GM18505 (cell line): Measurements from ENCODE around the gene CEP76.

Experiments used
- ATAC-seq: cut with Tn5 transposase; IDR thresholded peaks from one replicate; pipeline ENCODE4 v1.9.1; 2021; ENCODE audit not compliant: unreplicated experiment
- POLR2A ChIP-seq: IDR thresholded peaks from 4 replicates; pipeline ENCODE4 v1.6.1; 2011; ENCODE audit warnings: borderline replicate concordance; ENCODE audit not compliant: insufficient read depth, insufficient read length; ENCODE audit errors: extremely low read depth

Gene CEP76, protein sequence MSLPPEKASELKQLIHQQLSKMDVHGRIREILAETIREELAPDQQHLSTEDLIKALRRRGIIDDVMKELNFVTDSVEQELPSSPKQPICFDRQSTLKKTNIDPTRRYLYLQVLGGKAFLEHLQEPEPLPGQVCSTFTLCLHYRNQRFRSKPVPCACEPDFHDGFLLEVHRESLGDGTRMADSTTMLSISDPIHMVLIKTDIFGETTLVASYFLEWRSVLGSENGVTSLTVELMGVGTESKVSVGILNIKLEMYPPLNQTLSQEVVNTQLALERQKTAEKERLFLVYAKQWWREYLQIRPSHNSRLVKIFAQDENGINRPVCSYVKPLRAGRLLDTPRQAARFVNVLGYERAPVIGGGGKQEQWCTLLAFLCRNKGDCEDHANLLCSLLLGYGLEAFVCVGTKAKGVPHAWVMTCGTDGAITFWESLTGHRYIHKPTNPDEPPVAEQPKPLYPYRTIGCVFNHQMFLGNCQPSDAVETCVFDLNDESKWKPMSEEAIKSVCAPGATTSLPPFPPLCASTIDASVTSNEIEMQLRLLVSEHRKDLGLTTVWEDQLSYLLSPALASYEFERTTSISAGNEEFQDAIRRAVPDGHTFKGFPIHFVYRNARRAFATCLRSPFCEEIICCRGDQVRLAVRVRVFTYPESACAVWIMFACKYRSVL

DNA sequence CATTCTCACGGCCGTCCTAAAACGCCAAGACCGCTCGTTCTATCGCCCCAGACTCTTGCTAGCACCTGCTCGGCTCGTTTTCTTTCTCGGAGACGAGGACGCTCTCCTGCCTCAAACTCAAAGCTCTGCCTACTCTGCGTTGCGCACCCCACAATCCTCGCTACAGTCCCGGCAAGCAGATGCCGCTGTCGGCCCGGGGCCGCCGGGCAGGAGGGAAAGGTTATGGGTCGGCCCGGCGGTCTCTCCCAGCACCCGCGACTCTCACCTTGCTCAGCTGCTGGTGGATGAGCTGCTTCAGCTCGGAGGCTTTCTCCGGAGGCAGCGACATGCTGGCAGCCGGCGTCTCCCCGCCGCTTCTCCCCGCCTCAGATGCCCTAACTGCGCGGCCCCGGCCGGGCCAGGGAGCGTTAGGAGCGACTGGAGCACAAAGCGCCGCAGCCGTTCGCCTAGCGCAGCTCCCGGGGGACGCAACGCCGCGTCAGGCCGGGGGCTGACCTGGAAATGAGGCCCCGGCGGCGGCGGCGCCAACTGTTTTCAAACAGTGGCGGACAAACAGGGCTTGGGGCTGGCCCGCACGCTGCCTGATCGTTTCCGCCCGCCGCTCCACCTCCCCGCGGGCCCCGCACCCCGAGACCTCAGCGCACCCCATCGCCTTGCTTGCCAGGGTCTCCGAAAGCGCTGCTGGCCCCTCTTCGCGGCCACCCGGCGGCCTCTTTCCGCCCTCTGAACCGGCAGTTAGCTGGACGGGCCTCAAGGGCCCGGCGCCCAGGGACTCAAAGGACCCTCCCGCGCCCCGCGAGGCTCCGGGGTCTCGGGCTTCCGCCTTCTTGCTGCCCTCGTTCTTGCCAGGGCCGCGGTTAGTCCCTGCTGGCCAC, at the start of gene CEP76, which contains the start of gene PSMG2:
TSS of gene CEP76 (minus strand) at position 503 of the 875 bp plus-strand sequence. CDS start at position 328, 175 bp downstream.
TSS of gene PSMG2 (plus strand) at position 822 of the 875 bp plus-strand sequence. CDS start 66 bp downstream, outside the sequence.
- ATAC-seq: peak; percentile 78
- TF ChIP-seq POLR2A: peak; percentile 91

DNA sequence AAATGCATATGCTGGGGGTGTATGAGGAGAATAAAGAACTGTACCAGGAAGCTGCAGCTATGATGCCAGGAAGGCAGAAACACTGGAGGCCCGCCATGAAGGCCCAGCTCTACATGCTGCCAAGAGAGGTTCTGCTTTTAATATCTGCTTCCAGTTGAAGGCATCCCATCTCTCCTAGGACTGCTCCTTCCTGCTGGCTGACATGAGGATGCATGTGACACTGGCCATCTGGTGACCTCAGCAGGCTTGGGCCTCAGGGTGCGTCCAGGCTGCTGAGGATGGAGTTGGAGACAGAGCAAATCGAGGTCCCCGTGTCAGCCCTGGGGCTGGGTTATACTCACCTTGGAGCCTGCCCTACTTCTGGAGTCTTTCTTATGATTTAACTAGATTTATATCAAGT, 49.4 kb upstream of the CEP76 start:
- TF ChIP-seq POLR2A: no peak

DNA sequence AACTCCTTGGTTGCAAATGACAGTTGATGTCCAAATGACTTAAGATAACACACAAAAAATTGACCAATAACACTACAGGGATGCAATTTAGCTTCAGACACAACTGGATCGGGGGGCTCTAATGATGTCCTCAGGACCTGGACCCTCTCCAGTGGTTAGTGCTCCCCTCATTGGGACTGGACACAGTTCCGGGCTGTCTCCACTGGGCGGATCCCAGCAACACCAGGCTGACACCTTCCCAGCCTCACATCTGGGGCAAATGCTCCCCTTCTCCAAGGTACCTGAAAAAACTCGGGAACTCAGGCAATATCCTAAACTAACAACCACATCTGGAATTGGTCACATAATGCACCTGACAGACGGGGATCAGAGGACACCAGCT, 49.0 kb upstream of the CEP76 start:
- ATAC-seq: no peak
- TF ChIP-seq POLR2A: no peak

More for the DNA sequence above, 49.4 kb upstream of the CEP76 start:
- ATAC-seq: no peak

DNA sequence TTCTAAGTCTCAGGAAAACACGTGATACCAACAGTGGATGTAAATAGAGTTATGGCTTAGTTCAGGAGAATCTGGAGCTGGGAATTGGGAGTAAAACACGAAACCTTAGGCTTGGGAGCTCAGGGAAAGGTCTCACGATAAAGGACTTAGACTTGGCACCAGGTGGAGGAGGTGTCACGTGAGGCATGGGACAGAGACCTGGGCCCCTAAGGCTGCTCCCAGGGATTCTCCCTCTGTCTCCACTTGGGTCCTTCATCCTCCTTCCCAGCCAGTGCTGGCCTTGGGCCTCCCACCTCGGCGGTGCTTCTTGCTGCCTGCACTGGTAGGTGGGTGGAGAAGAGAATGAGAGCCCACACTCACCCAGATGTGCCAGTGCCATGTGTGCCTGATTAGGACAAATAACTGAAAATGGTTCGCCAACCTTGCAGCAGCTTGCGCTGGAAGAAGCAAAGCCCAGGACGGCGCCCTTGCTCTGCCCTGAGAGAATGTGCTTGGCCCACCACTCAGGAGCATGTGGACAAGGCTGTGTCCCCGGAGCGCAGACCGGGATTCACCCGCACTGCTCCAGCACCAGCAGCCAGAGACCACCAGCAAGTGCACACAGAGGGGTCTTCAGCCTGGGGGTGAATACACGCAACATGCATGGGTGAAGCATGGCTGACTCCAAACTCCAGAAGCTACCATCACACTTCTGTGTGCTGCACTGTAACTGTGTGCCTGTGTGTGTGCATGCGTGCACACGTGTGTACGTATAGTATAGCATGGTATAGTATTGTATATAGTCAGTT, 48.4 kb upstream of the CEP76 start:
- ATAC-seq: no peak
- no peak for TF ChIP-seq POLR2A

DNA sequence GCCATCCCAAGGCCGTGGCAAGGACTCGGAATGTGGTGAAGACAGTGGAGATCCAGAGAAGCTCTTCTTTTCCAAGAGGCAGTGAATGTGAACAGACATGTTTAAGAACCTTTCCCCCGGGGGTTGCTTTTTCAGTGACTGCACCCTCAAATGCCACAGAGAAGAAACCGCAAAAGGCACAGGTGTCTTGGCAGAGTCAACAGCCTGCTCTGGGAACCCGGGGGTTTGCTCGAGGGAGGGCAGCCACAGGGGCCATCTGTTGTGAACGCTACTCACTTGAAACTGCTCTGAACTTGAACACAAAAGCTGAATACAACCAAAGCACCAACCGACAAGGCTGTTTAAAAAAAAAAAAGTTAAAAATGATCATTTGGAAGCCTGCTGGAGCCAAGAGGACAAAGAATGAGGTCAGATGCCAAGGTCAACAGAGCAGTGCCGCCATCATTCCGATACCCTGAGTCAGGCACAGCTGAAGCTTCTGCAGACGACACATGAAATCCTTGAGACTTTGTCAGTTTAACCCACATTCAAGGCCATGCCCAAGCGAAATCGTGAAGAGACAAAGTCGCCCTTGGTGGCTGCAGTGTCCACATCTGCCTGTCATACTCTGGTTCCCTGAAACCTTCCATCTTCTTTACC, 47.7 kb upstream of the CEP76 start:
- TF ChIP-seq POLR2A: no peak
- ATAC-seq: no peak

DNA sequence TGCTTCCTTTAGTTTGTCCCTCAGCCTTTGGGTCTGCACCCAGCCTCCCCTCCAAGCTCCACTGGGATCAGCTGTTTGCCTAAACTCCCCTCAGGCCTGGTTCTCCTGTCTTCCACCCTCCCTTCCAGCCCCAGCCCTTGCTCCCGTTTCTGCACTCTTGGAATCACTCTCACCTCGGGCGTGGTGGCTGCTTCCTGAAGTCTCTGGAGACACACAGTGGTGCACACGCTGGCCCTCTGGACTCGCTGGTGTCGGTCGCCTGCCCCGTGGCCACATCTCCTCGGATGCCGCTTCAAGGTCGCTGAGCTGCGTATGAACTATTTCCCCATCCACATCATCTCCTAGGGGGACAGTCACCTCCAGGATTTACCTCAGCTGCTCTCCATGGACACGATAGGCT, 46.6 kb upstream of the CEP76 start:
- no peak for TF ChIP-seq POLR2A
- no peak for ATAC-seq

DNA sequence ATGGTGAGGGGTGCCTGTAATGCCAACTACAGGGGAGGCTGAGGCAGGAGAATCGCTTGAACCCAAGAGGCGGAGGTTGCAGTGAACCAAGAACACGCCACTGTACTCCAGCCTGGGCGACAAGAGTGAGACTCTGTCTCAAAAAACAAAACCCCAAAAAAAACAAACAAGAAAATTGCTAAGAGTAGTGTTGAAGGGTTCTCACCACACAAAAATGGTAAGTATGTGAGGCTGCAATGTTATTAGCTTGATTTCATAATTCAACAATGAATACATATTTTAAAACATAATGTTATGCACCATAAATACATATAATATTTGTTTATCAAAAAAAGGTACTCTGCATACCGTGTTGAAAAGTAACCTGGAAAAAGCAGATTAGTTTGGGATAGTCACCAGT, 46.1 kb upstream of the CEP76 start:
- TF ChIP-seq POLR2A: no peak
- ATAC-seq: no peak

DNA sequence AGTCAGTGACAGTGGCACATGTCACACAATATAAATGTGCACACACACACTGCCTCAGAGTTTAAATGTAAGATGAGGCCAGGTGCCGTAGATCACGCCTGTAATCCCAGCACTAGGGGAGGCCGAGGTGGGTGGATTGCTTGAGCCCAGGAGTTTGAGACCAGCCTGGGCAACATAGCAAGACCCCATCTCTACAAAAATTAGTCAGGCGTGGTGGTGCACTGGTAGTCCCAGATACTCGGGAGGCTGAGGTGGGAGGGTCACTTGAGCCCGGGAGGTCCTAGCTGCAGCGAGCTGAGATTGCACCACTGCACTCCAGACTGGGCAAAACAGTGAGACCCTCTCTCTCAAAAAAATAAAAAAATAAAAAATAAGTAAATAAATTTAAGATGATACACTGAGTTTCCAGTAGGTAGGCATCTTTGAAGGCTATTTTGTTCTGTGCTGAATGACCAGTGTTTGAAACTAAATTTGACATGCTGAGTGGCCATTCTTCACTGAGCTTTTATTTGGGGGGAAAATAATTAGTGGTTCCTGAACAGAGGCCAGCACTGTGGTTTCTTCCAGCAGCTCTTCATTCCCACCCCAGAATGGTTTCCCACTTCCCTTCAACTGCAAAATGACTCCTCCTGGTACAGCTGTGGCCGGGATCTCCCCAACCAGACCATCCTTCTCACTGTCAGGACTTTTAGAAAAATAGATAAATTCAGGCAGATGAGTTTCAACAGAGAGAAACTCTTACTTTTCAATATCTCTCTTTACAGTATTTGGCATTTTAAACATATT, 45.2 kb upstream of the CEP76 start:
- ATAC-seq: no peak
- no peak for TF ChIP-seq POLR2A

DNA sequence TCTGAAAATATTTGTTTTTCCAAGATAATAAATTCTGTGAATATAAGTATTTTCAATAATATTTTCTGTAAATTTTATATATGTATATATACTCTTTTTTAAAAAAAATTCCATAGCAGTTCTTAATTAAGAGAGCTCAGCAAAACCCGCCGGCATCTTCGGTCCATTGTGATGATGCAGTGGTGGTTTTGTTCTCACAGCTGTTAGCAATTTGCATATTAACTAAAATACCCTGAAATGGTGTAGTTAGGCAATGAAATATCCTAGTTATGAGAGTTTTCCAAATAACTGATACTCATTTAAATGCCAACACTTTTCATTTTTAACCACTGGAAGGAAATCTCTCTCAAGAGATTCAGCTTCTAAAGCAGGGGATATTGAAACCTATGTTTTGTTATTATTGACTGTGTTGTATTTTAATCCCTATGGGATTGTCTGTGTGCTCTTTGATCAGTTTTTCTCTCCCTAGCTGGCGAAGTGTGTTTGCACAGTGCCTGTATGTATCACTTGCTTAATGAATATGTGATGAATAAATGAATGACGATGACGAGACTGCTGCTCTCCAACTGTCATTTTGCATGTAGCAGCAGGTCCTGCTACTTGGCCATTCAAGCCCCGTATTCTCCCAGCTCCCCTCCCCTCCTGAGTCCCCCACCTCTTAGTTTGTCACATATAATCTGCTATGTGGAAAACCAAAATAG, 42.7 kb upstream of the CEP76 start:
- TF ChIP-seq POLR2A: no peak
- ATAC-seq: no peak

DNA sequence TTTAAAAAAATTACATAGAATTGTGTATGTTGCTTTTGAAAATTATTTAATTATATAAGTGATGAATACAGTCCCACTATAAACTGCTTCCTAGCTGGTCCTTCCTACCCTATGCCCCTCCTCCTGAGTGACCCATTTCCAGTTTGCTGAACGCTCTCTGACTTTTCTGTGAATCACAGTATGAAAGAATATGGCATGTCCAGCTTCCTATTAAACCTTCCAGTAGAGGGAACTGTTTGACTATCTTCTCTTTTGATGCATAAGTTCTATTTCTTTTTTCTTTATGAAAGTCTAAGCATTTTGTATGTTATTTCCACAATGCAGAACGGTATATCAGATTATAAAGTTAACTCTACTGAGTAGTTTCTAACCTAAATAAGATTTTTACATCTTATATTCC, 41.6 kb upstream of the CEP76 start:
- TF ChIP-seq POLR2A: no peak
- ATAC-seq: no peak

DNA sequence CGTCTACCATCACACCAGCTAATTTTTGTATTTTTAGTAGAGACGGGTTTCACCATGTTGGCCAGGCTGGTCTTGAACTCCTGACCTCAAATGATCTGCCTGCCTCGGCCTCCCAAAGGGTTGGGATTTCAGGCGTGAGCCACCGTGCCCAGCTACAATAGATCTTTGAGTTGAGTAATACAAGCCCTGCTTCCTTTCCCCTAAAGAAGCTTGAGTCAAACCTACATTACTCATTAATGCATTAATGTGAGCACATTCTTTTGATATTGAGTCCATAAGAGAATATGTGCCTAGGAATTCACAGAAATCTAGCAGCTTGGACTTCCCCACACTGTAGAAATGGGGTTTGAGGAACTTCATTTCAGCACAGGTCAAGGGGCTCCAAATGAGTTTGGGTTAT, 39.9 kb upstream of the CEP76 start:
- no peak for TF ChIP-seq POLR2A
- no peak for ATAC-seq
